ENCODE data around the gene GTF2F2. TPM values are rescaled to one million over a fixed set of nuclear protein-coding genes. Genes with fewer than 3 reads are reported as not detected.

GTF2F2 gene
- total RNA-seq, 2 donors from 2014 or later, result 15.2 to 18.2 TPM

DNA sequence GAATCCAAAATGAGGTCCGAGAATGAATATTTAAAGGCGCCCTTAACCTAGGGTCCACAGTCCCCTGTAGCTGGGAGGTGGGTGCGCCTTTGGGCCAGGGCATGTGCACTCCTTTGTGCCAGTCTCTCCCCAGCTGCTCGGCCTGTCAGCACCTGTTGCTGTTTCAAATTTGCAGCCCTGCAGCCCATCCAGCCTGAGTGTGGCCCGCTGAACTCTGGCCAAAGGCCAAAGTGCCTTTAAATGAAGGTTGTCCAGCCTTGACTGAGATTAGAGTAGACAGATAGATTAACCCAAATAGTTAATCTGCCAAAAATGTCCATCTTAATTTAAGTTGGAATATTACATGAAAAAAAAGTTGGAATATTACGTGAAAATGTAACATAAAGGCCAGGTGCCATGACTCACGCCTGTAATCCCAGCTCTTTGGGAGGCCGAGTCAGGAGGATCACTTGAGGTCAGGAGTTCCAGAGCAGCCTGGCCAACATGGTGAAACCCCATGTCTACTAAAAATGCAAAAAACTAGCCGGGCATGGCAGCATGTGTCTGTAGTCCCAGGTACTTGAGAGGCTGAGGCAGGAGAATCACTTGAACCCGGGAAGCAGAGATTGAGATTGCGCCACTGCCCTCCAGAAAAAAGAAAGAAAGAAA is 195.3 kb downstream of the GTF2F2 start:
- intact Hi-C loops (cut with DNase I), result no loop called here
- no peak for DNase-seq
- no peak for ATAC-seq

DNA sequence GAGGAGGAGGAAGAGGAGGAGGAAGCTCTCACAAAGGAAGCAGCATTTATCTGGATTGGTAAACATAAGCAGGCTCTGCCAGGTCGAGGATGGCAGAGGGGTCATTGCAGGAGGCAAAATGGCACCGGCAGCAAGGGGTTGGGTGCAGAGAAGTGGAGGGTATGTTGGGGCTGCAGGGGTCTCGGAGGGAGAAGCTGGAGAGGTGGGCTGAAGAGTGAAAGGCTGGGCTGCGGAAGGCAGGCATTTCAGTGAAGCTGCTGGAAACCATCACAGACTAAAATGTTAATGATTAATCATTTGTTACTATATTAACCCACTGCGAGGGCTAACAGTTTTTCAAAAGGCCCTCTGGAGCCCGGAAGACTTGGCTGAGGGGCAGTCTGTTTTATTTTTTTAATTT is 196.0 kb downstream of the GTF2F2 start:
- intact Hi-C loops (cut with DNase I), result no loop called here

DNA sequence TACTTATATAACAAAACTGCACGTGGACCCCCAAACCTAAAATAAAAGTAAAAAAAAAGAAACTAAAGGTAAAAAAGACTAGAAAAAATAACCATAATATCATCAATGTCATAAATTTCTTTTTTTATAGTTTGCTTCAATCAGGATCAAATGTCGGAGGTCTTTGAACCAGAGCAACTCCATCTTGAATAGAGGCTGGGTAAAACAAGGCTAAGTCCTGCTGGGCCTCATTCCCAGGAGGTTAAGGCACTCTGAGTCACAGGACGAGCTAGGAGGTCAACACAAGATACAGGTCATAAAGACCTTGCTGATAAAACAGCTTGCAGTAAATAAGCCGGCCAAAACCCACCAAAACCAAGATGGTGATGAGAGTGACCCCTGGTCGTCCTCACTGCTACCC is 196.7 kb downstream of the GTF2F2 start:
- ATAC-seq, result no peak
- DNase-seq, result no peak
- intact Hi-C loops (cut with DNase I), result no loop called here

More for the DNA sequence above, 196.0 kb downstream of the GTF2F2 start:
- no peak for ATAC-seq
- no peak for DNase-seq

DNA sequence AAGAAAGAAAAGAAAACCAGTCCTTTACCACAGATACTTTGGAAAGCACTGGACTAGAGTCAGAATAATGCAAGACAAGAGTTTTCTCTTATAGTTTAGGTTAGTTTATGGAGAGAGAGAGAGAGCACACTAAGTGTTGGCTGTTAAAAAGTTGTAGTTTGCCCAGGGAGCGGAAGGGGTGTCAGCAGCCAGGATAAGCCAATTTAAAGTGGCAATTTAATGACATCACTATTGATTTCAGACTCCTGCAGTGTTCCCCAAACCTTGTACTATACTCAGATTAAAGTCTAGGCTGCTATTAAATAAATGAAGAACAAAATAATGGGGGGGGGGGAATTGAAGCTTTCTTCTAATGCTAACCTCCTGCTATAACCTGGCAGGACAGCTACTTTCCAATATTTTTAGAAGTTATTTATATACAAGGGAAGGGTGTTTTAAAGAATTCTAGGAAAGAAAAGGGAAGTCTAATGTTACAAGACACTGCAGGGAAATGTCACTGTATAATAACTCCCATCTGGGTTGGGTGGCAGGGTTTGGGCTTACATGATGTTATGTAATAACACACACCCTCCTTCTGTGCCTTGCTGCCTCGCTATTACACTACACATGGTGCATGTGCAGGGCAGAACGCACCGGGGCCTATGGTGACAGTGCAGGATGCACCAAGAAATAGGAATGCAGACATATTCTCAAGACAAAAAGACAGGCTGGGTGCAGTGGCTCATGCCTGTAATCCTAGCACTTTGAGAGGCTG is 200.7 kb downstream of the GTF2F2 start:
- DNase-seq (no peak), ATAC-seq (peak in 1 of 2 donors; percentile 5)
- intact Hi-C loops (cut with DNase I), result no loop called here

DNA sequence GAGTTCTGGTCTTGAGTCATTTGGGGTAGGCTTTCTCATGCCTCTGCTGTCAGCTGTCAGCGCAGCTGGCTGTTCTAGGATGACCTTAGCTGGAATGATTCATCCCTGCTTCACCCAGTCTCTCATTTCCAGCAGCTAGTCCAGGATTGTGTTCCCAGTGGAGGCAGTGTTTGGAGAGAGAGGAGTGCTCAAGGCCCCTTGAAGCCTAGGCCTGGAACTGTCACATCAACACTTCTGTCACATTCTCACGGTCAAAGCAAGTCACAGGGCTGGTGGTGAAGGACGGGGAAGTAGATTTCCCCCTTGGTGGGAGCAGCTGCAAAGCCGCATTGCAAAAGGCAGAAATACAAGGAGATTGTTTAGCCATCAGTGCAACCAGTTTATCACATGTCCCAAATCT is 205.5 kb downstream of the GTF2F2 start:
- intact Hi-C loops (cut with DNase I), result no loop called here
- peak; percentile 60 for DNase-seq
- peak; percentile 86 to 89 for ATAC-seq

DNA sequence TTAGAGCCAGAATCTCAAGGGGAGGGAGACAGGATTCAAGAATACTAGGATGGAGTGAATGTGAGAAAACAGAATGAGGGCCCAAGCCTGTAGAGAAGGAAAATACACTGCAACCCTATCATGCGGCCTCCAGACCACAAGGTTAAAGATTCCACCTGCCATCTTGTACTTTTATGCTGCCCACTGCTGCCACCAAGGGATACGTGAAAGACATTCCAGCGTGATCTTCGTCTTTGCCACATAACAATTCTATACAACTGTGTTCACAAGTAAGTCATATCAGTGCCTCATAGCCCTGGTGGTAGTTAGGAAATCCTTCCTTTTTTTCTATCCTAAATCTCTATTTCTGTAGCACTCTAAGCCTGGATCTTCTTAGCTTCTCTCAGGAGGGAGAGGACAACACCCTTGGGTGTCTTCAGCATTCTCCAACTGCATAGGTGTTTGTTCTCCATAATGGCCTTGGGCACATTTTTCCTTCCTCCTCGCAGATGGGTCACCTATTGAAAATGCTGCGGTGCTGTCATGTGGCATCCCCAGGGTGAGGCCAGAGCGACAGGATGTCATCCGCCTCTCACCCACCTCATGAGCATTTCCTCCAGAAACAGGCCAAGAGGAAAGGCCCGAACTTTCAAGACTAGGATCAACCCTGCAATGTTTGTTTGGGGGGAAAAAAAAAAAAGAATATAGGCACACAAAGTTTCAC is 207.1 kb downstream of the GTF2F2 start:
- no peak for ATAC-seq
- intact Hi-C loops (cut with DNase I), result no loop called here
- no peak for DNase-seq

DNA sequence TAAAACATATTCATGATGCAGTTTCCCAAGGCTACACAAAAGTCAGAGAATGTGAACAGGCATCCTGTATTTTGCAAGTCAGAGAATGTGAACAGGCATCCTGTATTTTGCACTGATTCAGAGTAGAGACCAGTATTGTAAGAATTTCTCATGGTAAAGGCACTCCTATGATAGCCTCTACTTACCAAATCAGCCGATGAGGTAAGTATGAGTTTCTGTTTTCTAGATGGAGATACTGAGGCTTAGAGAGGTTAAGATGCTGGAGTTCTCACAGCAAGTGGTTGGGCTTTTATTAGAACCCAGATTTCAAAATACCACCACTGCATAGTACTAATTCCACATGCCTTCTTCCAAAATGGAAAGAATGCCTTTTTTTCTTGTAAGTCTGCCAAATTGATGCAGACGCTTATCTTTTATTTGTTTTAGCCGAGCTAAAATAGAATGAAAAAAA is 208.4 kb downstream of the GTF2F2 start:
- ATAC-seq (no peak), DNase-seq (no peak)
- intact Hi-C loops (cut with DNase I), result no loop called here

DNA sequence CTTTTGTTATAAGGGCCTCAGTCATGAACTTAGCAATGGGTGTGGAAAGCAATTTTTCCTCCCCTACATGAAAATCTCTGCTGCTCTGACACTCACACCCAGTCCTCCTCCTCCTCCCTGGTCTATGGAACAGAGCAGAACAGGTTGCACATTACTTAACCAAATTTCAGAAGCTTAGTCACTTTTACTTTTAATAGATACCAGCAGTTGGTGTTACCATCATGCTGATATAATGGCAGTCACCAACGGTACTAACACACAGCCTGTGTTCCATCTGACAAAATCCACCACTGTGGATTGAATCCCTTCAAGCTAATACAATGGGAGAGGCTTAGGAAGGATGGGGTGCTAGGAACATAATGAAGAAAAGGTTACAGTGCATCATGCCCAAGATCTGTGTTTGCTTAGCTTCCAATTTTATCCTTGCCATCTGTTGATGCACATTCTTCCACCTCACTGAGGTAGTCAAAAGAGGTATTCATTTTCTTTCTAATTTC is 210.9 kb downstream of the GTF2F2 start:
- intact Hi-C loops (cut with DNase I), result no loop called here
- ATAC-seq (no peak), DNase-seq (no peak)

DNA sequence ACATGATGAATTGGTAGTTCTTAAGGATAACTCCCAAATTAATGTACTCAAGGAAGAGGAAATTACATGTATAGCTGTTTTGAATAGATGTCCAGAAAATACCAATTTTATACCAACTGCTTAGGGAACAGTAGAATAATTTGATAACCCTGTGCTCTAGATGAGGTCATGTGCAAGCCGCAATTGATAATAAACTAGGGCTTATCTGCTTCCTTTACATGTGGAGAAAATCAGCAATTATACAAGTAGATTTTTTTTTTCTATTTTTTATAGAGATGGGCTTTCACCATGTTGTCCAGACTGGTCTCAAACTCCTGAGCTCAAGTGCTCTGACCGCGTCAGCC is 211.4 kb downstream of the GTF2F2 start:
- ATAC-seq, result no peak
- intact Hi-C loops (cut with DNase I), result no loop called here
- DNase-seq, result no peak

DNA sequence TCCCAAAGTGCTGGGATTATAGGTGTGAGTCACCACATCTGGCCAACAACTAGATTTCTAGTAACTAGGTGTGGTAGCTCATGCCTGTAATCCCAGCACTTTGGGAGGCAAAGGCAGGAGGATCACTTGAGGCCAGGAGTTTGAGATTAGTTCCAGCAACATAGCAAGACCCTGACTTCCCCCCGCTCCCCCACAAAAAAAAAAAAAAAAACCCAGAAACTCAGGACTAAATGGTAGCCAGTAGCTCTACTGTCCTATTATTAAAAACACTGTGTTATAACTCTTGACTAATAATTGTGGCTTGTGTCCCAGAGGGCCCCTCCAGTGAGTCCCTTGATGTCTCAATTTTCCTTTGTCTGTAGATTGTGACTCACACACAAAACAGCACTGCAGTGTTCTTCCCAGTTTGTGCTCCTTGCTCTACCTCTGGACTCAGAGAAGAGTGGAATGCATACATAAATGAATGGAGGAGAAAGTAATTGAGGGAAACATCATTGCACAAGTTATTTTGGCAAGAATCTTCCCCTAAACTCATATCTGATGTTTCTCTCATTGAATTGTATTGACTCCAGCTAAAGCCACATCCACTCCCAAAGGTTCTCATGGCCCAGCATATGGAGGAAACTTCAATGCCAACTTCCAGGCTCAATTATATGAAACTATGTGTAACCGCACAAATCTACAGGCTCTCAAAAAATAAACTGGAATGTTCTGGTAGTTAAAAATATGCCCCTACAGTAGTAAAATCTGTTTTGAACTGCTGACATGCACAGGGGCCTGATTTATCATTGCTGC is 211.9 kb downstream of the GTF2F2 start:
- peak in 1 of 2 donors; percentile 19 for ATAC-seq
- DNase-seq, result peak; percentile 45
- intact Hi-C loops (cut with DNase I), result no loop called here

DNA sequence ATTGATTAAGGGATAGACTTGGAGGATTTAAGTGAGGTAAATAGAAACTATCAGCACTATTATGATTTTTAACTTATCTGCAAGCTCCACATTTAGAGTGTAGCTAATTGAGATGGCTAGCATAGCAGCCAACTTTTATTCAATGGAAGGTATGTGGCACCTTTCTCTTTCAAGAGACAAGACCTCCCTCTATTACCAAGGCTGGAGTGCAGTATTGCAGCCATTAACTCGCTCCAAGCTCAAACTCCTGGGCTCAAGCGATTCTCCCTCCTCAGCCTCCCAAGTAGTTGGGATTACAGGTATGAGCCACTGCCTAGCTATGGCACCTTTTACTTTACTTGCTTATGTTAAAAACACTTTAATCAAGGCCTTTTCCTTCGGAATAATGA is 212.5 kb downstream of the GTF2F2 start:
- DNase-seq (no peak), ATAC-seq (no peak)
- intact Hi-C loops (cut with DNase I), result no loop called here

DNA sequence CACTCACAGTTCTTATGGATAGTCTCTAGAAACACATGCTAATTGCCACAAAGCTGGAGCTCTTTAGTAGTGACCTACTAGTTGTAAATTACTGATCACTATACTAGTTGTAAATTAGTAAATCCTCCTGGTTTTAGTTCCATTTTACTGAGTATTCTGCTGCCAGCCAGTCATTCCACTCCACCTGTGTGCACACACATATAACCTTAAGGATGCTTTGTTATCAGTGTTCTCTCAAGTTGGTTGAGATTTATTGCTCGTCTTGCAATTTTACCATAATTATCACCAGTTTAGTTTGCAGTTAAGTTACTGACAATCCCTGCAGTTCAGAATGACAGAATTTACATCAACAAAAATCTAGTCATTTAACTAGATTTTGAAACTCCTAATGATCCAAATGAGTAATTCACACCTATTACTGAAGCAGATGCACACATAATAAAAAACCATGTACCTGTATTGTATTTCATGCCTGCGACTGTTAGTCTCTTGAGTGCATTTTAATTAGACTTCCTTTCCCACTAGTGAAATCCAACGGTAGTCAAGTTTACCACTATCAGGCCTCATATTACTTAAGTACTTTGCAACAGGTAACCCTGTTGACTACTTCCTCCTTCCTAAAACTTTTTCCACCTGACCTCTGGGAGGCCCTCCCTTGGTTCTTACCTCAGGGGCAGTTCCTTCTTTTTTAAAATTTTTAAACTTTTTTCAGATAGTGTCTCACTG is 213.1 kb downstream of the GTF2F2 start:
- no peak for DNase-seq
- intact Hi-C loops (cut with DNase I), result no loop called here
- no peak for ATAC-seq

Other genes starting within 250 kb of the GTF2F2 start
- 1 to 10 TPM; 3.0 to 4.7 TPM for gene NUFIP1, start 131.0 kb upstream of the GTF2F2 start, total RNA-seq
- gene GPALPP1, start 131.0 kb upstream of the GTF2F2 start, total RNA-seq, result 10 to 100 TPM; 12.6 to 14.2 TPM
- gene KCTD4, start 80.5 kb downstream of the GTF2F2 start, total RNA-seq, result not detected
- gene TPT1, start 220.7 kb downstream of the GTF2F2 start, total RNA-seq, result 1,000 to 10,000 TPM; 3,599 to 3,935 TPM